Fibroblast of villous mesenchyme (primary cell): ENCODE data around the gene TMEM170B. TPM values are rescaled to one million over a fixed set of nuclear protein-coding genes. Genes with fewer than 3 reads are reported as not detected.

ENCODE experiments used
- DNase-seq: peaks from one replicate; pipeline ENCODE4 v3.0.0-alpha.2; 2010; ENCODE audit warnings: low read depth
- H3K4me3 ChIP-seq: 2 replicates; pipeline ENCODE4 v1.5.1; 2011; ENCODE audit warnings: low read depth, mild to moderate bottlenecking, low read length
- CTCF ChIP-seq: IDR thresholded peaks from 2 replicates; pipeline ENCODE4 v1.5.1; 2012; ENCODE audit warnings: low read depth, mild to moderate bottlenecking, low read length; ENCODE audit not compliant: insufficient read depth
- total RNA-seq: library from RNA; depleted of rRNA; stranded (reverse); fragments of >200 nt; gene quantifications from 2 replicates; pipeline ENCODE4 v1.2.3, GENCODE V29; 2012

The TMEM170B gene
- total RNA-seq, 1 donor, result 2.6 TPM

GRCh38 chr6:11552442-11552841, 14.9 kb downstream of the TMEM170B start:
- H3K4me3 ChIP-seq, result no peak overlapping the region
- DNase-seq, result no peak
- no peak for TF ChIP-seq CTCF

GRCh38 chr6:11553824-11554223, 16.3 kb downstream of the TMEM170B start:
- no peak for TF ChIP-seq CTCF
- H3K4me3 ChIP-seq, result no peak overlapping the region

GRCh38 chr6:11556309-11556708, 18.8 kb downstream of the TMEM170B start:
- DNase-seq, result no peak
- no peak for TF ChIP-seq CTCF
- H3K4me3 ChIP-seq, result no peak overlapping the region

More at GRCh38 chr6:11553824-11554223, 16.3 kb downstream of the TMEM170B start:
- no peak for DNase-seq

GRCh38 chr6:11563793-11564192, 26.2 kb downstream of the TMEM170B start:
- no peak for TF ChIP-seq CTCF
- DNase-seq, result no peak
- H3K4me3 ChIP-seq, result no peak overlapping the region

- DNase-seq, result no peak
- TF ChIP-seq CTCF, result no peak
- no peak overlapping the region for H3K4me3 ChIP-seq
Observed at GRCh38 chr6:11566609-11567008, 29.1 kb downstream of the TMEM170B start.

- no peak for DNase-seq
- no peak for TF ChIP-seq CTCF
- H3K4me3 ChIP-seq, result no peak overlapping the region
Observed at GRCh38 chr6:11571073-11571472, 33.5 kb downstream of the TMEM170B start.

GRCh38 chr6:11575408-11576033, 38.0 kb downstream of the TMEM170B start:
- TF ChIP-seq CTCF, result peak; percentile 97
- DNase-seq, result peak; percentile 86
- H3K4me3 ChIP-seq, result no peak overlapping the region
